Sciatic nerve (tissue), 2 donors: Measurements from ENCODE around the gene EDEM1. TPM values are rescaled to one million over a fixed set of nuclear protein-coding genes. Genes with fewer than 3 reads are reported as not detected.
"Not testable (repeated sequence)": the region's sequence is repeated elsewhere in the genome, so short reads cannot be mapped to it uniquely, and the experiment has no call there.

Experiments used
- ATAC-seq: fragments of 200-7000 bp; cut with Tn5 transposase; one replicate; pipeline ENCODE4 v1.9.1; 2020; ENCODE audit warnings: mild to moderate bottlenecking, moderate library complexity
- DNase-seq: peaks from one replicate; pipeline ENCODE4 v3.0.0-alpha.2; 2020; ENCODE audit warnings: low spot score
- intact Hi-C: fragments of 100-400 bp; cut with DNase I; formaldehyde crosslinking; loops from one replicate; pipeline ENCODE4 v1.14.2; 2022
- total RNA-seq: library from RNA; stranded (reverse); fragmentation: NEBNext Ultra II Directional; extraction: Animal tissue kit (Norgen Biotek cat#: 25700); gene quantifications from one replicate; pipeline ENCODE4 v1.2.1, GENCODE V29; 2021
- donor health status: DM: no; HTN: no; CAD: no.
- donor health status: DM: no; HTN: no; CAD: no.

Gene EDEM1
- total RNA-seq, 1 donor from 2014 or later: 29.6 TPM

DNA sequence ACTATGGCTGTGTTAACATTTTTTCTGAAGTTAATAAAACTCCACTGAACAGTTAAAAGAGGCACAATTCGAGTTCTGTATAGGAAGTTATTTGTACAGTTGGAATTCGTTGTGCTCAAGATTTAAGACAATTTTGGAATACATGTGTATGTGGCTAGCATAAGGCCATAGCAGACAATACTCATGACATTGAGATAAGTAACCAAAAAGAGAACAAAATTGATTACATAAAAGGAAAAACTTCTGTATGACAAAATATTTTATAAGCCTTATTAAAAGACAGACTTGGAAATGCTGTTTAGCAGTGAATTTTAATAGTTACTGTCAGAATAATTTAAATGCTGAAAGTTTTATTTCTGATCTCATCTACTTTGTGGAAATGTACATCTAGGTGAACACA lies 17.7 kb upstream of the EDEM1 start:
- intact Hi-C loops: no loop called here
- ATAC-seq (no peak), DNase-seq (no peak)

DNA sequence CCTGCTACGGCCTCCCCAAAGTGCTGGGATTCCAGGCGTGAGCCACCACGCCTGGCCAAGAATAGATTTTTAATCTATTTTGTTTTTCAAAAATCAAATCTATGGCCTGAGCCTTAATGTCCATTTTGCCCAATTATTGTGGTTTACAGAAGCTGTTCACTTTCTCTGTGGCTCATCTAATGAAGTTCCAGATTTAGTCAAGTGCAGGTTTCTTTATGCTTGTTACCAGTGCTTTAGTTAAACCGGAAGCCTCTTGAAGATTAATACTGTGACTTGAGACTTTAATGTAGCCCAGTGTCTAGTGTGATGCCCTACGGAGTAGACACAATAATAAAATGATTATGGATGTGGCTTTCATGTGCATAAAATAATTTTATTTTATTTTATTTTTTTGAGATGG lies 16.5 kb upstream of the EDEM1 start:
- ATAC-seq: no peak
- intact Hi-C loops: no loop called here

DNA sequence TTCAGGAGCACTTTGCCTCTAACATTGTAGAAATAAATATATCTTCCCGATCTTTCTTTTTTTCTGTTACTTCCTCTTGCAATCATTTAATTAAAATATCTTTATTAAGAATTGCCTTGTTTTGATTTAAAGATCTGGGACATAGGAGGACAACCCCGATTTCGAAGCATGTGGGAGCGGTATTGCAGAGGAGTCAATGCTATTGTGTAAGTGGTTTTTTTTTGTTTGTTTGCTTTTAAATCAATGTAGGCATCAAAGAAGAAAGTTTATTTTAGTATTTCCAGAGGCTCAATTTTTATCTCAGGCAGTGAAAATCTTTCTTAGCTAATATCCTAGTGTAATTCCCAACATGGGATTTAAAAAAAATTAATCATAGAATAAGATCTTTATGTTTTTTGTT lies 15.5 kb upstream of the EDEM1 start:
- DNase-seq (no peak), ATAC-seq (no peak)
- intact Hi-C loops: no loop called here

More for the DNA sequence above, 16.5 kb upstream of the EDEM1 start:
- no peak for DNase-seq

DNA sequence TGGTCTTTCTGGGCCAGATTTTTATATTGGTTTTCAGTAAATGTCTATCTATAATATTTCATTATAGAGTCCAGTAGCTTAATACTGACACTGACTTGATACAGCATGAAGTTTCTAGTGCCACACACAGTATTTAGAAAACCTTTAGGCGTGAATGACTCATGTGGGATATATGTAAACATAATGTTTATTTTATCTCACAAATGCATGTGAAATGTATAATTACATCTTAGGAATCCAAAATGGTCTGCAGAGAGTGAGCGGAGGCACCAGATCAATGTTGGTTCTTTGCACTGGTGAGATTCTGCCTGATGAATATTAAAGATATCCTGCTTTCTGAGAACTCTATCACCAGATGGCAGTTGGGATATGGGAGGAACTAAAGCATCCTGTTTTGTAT lies 8.5 kb upstream of the EDEM1 start:
- DNase-seq, intact Hi-C loops, ATAC-seq: not testable (repeated sequence)

DNA sequence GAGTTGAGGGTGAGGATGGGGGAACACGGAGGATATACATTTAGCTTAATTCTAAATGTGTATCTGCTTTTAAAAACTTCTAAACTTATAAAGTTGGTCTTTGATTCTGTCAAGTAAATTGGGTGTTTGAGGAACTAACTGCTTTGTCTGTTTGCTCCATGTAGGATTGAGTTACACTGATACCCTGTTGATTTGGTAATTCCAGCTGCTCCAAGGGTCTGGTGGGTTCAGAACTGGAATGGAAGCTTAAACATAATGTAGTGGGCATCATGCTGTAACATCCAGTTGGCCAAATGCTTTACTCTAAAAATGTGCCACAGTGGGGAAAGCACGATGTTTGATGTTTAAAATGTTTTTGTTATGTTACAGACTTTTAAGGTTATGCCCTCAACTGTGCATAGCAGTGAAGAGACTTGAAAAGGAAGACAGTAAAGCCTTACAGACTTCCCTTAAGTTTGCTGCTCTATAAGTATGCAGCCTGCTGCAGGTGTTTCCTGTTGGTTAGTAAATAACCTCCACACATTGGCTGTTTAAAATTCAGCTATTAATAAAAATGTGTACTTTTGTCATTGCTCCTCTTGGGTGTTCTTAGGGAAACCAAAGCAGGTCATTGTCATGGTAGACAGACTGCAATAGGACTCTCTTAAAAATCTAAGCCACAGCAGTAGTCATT lies 5.9 kb upstream of the EDEM1 start:
- no peak for DNase-seq
- intact Hi-C loops: no loop called here
- ATAC-seq: no peak

DNA sequence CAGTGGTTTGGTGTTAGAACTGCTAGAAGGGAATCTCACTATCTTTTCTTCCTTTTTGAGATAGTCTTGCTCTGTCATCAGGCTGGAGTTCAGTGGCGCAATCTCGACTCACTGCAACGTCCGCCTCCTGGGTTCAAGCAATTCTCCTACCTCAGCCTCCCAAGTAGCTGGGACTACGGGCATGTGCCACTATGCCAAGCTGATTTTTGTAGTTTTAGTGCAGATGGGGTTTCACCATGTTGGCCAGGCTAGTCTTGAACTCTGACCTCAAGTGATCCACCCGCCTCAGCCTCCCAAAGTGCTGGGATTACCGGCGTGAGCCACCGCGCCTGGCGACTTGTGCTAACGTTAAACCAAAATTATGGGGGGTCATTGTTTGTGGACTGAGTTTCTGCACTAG lies 3.8 kb upstream of the EDEM1 start:
- intact Hi-C loops, ATAC-seq: not testable (repeated sequence)

DNA sequence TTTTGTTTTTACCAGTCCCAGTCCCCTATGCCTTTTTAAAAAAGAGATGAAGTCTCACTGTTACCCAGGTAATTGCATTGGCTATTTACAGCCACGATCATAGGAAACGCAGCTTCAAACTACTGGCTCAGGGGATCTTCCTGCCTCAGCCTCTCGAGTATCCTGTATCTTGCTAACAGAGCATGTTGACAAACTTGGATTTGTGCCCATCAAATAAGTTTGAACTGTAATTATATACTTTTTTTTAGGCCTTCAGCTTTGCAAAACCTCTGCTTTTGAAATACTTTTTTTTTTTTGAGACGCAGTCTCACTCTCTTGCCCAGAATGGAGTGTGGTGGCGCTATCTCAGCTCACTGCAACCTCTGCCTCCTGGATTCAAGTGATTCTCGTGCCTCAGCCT lies 3.0 kb upstream of the EDEM1 start:
- no peak for DNase-seq
- intact Hi-C loops: no loop called here

More for the DNA sequence above, 3.8 kb upstream of the EDEM1 start:
- not testable (repeated sequence) for DNase-seq

DNA sequence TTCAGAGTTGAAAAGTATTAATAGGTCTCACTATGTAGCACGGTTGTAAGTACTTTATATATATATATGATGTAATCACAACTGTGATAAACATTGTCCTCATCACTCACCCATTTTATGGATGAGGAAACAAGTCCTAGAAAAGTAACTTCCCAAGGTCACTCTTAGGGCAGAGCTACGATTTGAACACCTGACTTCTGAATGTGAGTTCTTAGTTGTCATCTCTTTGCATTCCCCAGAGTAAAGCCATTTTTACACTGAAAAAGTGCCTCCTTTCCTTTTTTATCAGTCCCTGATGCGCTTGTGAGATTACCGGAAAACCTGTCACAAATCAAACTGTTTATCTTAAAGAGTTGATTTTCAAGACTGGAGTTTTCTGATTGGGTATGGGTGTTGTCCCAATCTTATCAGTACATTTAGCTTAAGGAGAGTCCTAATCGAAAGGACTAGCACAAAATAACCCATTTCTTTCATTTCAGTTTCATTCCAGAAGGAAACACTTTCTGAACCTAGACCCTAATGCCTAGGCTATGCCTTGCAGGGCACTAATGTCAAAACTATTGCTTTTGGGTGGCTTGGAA lies 2.3 kb upstream of the EDEM1 start:
- no peak for ATAC-seq
- intact Hi-C loops: no loop called here

More for the DNA sequence above, 3.0 kb upstream of the EDEM1 start:
- no peak for ATAC-seq

DNA sequence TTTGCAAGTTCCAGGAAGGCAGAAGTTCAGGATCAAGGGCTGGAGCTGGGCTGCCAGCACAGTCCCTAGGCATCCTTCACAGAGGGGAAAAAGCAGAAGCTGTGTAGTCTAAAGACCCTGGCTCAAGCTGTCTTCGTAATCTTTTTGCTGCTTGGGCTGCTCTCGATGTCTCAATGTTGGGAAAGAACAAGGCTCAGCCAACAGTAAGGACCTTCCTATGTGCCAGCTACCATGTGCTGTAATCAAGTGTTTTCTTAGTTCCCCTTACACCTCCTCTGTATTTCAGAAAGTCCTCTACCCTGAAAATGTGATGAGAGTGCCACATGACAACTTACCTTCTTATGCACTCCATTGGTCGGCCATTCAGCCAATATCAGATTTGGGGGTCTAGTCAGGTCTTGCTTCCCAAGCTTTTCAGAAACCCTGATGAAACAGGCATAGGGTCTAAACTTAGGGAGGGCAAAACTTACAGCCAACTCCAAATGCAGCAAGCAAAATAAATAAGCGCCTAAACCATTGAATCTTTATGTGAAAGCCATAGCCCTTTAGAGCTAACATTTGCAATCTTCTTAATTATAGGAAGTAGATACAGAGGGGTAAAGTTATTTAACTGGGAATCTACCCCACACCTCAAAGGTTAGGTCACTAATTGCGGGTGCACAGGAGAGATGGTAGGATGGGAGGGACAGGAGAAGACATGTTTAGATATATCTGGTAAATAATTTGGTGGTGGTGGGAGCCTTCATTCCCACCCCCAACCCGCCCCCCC lies 1.2 kb upstream of the EDEM1 start:
- DNase-seq (no peak), ATAC-seq (no peak)
- intact Hi-C loops: no loop called here

More for the DNA sequence above, 2.3 kb upstream of the EDEM1 start:
- no peak for DNase-seq

DNA sequence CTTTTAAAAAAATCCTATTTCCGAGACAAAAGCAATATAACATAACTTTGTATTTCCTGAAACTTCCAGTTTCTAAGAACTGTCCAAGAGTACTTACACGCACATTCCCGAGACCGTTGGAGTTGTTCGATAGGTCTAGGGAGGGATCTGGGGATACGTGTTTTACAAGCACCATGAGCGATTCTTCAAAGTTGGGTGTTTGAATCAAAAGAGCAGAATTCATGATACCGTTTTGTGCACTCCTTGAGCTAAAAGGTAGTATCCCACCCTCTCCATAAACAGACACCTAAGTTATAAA lies 700 bp upstream of the EDEM1 start:
- ATAC-seq (no peak), DNase-seq (no peak)
- intact Hi-C loops: no loop called here

DNA sequence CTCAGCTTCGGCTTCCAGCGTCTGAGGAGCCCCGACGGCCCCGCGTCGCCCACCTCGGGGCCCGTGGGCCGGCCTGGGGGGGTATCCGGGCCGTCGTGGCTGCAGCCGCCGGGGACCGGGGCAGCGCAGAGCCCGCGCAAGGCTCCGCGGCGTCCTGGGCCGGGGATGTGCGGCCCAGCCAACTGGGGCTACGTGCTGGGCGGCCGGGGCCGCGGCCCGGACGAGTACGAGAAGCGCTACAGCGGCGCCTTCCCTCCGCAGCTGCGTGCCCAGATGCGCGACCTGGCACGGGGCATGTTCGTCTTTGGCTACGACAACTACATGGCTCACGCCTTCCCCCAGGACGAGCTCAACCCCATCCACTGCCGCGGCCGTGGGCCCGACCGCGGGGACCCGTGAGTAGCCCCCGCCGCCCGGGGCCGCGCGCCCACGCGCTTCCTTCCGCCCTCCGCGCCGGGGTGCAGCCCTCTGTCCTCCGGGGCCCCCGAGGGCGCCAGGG lies 462 bp downstream of the EDEM1 start:
- peak; percentile 3 for ATAC-seq
- intact Hi-C loops: no loop called here
- peak; percentile 75 for DNase-seq

DNA sequence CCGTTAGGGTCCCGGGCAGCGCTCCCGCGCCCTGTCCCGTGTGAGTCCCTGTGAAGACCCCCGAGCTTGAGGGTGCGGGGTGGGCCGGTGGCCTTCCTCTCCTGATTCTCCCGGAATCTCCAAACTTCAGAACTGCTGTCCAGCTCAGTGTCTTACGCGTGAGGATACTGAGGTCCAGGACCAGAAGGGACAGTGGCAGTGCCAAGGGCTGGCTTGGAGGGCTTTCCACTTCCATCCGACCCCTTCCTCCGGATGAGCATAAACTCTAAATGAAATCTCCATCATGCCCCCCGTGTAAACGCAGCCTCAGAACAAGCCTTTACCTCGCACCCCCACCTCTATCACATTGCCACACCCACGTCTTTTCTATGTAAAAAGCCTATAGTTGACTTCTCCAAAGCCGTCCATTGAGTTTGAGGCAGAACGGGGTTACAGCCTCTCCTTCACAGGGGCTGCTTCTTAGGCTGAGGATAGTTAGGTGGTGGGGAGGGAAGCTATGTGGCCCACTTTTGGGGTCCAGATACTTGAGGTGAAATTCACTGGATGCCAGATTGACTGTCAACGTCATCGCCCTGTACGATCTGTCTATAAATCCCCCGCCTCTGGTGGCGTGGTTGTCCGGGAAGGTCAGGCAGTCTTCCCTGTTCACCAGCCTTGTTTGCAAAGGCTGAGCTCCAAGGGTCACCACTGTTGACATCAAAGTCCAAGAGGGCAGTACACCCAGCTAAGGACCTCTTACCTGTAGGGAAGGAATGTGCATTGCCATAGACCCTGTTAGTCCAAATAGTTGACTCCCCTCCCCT lies 1.1 kb downstream of the EDEM1 start:
- DNase-seq: no peak
- intact Hi-C loops: no loop called here

DNA sequence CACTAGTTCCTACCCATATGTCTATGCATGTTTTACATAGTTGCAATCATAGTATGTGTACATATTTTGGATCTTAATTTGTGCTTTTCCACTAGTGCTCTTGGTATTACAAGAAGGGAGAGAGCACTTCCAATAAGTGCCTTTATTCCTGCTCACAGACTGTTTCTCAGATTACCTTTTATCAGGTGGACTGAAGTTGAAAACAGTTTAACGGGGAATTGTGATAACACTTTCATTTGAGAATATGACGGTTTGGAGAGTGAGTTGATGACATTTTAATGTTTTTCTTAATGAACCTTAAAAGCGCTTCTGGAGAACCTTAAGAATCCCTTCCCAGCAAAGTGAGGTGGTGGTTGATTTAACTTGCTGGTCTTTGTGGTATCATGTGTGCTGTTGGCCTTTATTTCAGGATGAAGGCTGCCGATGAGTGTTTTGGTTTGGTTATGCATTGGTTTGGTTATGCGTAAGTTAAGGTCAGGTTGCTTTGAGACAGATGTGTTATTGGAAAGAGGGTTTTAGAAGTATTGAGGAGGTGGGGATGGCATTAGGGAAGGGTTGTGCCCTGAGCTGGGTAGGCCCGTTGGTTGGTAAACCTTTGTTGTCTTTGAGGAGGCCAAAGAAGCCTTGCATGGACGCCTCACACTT lies 2.8 kb downstream of the EDEM1 start:
- ATAC-seq: no peak
- DNase-seq: no peak
- intact Hi-C loops: no loop called here

More for the DNA sequence above, 1.1 kb downstream of the EDEM1 start:
- ATAC-seq: no peak

DNA sequence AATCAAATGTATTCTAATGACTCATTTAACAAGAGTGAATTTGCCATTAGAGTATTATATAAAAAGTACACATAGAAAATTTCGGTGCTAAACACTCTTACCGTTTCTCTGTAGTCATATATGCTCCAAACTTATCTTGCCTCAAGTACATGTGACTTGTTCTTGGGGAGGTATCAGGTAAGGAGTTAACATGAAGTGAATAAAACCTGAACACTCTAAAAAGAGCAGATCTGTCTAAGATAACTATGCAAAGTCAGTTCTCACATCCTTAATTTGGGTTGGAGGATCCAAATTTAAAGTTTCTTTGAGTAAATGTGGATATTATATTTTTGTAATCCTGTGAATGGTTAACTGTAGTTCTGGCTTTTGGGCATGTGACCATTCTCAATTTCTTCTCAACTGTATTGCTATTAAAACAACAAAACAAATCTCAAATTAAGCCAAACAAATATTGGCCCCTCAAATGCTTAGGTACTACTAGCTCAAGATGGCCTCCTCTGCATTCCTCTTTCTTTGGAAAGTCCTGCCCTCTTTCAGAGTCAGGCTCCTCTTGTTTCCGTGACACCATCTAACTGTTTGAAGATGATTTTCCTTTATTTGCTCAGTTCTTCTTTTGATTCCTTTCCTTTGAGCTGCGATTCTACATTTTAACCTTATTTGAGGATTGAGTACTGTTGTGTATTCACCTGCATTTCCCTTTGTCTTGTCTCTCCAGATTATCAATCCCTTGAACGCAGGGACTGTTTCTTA lies 4.2 kb downstream of the EDEM1 start:
- intact Hi-C loops: no loop called here
- ATAC-seq: no peak
- no peak for DNase-seq

DNA sequence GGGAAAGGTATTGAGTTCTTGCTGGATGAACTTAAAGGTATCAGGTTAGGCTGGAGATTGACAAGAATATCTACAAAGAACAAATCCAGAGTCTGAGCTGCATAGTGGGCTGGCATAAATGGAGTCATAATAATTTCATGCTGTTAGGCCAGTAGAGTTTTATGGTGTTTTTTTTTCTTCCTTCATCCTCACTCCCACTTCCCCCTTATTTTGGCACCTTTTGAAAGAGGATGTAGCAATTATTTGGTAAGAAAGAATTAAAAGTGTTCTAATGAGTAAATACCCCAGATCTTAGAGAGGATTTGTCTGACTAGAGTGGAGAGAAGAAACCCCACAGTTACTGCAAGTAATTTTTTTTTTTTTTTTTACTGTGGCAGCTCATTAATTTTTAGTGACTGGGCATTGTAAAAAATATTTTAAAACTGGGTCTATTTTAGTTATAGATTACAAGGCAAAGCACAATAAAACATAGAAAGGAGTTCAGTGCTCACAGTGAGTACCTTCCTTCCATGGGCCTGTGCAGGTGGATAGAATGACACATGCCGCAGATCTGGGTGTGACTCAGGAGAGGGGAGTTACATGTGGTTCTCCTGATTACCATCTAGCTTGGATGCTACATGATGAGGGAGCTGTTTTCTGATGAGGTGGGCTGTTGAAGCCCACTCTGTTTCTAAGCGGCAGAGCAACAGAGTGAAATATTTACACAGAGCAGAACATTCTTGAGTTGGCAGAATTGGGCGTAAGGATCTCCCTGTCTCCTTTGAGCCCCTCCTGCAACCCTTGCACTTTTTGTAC lies 5.3 kb downstream of the EDEM1 start:
- intact Hi-C loops: no loop called here
- no peak for ATAC-seq
- no peak for DNase-seq

DNA sequence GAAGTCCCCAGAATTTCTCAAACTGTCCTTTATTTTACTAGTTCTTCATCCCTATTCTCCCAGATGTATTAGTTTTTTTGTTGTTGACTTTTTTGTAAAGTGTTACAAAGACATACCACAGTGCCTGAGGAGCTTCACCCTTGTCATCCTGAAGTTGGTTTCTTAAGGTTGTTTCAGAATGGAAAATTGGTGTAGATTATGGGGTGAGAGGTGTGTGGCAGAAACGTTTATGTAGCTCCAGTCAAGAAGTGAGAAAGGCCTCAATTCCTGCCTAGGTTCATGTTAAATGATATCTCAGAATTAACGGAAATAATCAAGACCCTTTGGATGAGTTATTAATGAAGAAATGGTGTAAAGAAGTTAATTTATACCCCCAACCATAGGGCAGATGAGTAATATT lies 6.8 kb downstream of the EDEM1 start:
- no peak for DNase-seq
- intact Hi-C loops: no loop called here
- no peak for ATAC-seq

DNA sequence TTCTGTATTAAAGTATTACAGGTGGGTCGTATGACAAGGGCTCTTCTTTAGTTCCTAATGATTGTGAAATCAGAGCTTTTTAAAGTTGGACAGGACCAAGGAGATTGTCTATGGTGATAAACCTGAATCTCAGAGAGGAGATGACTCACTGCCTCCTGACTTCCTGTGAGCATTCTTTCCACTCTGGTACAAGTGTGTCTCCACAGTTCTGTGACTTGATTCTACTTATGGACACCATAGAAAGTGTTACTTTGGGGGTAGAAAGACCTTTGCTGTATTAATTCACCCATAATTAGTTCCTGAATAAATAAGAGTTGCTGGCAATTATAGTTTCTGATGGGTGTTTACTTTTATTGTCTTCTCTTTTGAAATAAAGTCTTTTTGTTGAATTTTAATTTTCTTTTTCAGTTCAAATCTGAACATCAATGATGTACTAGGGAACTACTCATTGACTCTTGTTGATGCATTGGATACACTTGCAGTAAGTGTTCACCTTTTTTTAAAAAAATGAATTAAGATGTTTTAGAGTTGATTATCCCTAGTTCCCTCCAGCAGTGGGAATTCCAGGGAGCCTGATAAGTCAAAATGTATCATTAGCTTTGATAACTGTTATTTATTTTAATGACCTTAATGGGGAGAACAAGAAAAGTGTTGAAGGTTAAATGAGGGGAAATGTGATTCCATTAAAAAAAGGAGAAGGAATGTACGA lies 7.4 kb downstream of the EDEM1 start:
- peak; percentile 66 for ATAC-seq
- intact Hi-C loops: no loop called here
- no peak for DNase-seq
